ENCODE results near the gene RABGAP1.

The RABGAP1 gene

DNA sequence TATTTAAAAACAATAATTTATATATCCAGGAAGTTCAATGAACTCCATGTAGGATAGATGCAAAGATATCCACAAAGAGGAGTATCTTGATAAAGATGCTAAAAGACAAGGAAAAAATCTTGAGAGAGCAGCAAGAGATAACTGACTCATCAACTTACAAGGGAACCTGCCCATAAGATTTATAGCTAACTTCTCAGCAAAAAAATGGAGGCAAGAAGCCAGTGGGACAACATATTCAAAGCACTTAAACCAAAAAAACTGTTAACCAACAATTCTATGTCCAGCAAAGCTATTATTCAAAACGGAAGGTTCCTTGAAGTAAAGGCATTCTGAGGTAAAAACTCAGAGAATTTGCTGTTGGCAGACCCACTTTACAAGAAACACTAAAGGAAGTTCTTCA is 20.3 kb downstream of the RABGAP1 start:
- no peak overlapping the region for H3K27ac Mint-ChIP-seq
- no peaks in the 10 kb centered on the region for H3K4me1 Mint-ChIP-seq
- DNase-seq (no peak), ATAC-seq (no peak)
- no peak overlapping the region for H3K4me3 Mint-ChIP-seq
- peaks cover 34% of the 10 kb centered on the region for H3K36me3 Mint-ChIP-seq (ENCODE audit: low read depth)
- H3K9me3 Mint-ChIP-seq = no peaks in the 10 kb centered on the region
- no peaks in the 10 kb centered on the region for H3K27me3 Mint-ChIP-seq

DNA sequence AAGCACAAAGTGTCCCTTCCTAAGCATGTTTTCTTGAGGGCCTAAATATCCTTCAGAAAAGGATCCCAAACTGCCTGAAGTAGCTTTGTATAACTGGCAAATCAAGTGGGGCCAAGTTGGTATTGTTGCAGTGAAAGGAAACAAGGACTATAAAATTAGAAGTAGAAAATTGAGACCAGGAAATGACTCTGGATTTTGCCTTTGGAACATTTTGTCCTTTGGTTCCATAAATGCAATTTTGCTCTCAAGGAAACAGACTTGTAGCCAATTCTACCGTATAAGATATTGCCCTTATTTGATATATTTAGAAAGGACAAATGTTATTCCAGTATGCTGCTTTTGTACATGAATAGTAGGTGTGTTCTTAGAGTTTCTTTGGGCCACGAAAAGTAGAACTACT is 34.4 kb downstream of the RABGAP1 start:
- ATAC-seq = no peak
- Mint-ChIP-seq H3K4me1 (no peaks in the 10 kb centered on the region), H3K4me3 (no peak overlapping the region), H3K9me3 (no peaks in the 10 kb centered on the region), H3K36me3 (ENCODE audit: low read depth) (peaks cover 15% of the 10 kb centered on the region), H3K27ac (no peak overlapping the region), H3K27me3 (no peaks in the 10 kb centered on the region)
- no peak for DNase-seq

DNA sequence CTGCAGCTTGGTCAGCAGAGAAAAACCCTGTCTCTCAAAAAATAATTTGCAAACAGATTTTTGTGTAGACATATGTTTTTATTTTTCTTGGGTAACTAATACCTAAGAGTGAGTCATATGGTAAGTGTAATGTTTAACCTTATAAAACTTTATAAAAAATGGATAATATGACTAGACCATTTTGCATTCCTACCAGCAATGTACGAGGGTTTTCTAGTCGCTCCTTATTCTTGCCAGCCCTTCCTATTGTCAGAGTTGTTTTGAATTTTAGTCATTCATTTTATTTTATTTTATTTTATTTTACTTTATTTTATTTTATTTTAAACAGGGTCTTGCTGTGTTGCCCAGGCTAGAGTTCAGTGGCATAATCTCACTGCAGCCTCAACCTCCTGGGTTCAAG is 37.8 kb downstream of the RABGAP1 start:
- Mint-ChIP-seq H3K9me3 (no peaks in the 10 kb centered on the region), H3K4me3 (no peak overlapping the region), H3K27me3 (no peaks in the 10 kb centered on the region), H3K36me3 (ENCODE audit: low read depth) (peaks cover 7% of the 10 kb centered on the region), H3K4me1 (no peaks in the 10 kb centered on the region), H3K27ac (no peak overlapping the region)
- no peak for DNase-seq
- ATAC-seq = no peak

DNA sequence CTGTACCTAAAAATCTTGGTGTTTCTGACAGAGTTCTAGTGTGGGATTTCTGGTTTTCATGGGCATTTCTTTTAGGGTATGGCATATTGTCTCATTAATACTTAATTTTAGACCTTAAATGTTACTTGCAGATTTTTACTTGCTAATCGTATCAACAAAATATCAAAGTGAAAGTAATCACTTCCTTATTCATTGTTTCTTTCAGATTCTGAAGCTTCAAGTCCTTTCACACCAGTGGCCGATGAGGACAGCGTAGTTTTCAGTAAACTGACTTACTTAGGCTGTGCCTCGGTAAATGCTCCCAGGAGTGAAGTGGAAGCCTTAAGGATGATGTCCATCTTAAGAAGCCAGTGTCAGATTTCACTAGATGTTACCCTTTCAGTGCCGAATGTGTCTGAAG is 45.2 kb downstream of the RABGAP1 start:
- Mint-ChIP-seq H3K36me3 (ENCODE audit: low read depth) (peaks cover 4% of the 10 kb centered on the region), H3K9me3 (no peaks in the 10 kb centered on the region), H3K4me3 (no peak overlapping the region), H3K4me1 (no peaks in the 10 kb centered on the region), H3K27me3 (no peaks in the 10 kb centered on the region), H3K27ac (no peak overlapping the region)
- ATAC-seq (no peak), DNase-seq (no peak)

DNA sequence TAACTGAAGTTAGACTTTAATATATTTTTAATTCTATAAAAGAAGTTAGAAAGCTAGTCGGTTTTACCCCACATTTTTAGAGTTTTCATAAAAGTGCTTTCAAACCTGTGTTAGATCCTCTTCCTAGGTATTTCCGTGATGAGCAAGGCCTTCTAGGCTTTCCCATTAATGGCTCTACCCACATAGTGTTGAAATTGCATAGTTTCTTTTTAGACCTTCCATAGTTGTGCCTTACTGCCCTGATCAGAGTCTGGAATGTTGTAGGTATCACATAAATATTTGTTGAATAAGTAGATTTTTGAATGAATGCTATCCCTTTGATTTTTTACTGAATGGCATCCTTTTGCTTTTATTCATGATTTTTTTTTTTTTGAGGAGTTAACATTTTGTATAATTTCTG is 47.3 kb downstream of the RABGAP1 start:
- ATAC-seq = no peak
- Mint-ChIP-seq H3K27ac (no peak overlapping the region), H3K27me3 (no peaks in the 10 kb centered on the region), H3K4me3 (no peak overlapping the region), H3K9me3 (no peaks in the 10 kb centered on the region), H3K4me1 (peaks cover 3% of the 10 kb centered on the region), H3K36me3 (ENCODE audit: low read depth) (peaks cover 4% of the 10 kb centered on the region)
- no peak for DNase-seq

DNA sequence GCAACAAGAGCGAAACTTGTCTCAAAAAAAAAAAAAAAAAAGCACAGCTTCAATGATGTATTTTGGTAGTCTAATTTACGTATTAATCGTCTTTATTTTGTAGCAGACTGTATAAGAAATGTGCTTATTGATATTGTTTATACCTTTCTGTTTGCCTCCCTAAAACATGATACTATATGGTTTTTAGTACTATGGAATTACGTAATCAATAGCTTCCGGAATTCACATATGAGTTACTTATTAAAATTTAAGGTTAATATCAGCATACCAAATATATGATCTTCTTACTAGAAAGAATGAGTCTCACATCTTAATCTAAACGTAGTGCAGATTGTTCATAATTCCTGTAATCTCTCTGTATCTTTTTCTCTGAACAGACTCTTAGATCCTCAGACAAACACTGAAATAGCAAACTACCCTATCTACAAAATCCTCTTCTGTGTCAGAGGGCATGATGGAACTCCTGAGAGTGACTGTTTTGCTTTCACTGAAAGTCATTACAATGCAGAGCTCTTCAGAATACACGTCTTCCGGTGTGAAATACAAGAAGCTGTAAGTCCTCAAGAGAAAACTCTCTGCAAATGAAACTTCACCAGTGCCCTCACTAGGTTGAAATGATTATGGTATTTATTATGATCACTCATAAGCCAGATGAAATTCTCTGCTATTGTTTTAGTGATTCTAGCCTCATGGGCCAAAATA is 48.3 kb downstream of the RABGAP1 start:
- Mint-ChIP-seq H3K4me1 (peaks cover 3% of the 10 kb centered on the region), H3K27me3 (no peaks in the 10 kb centered on the region), H3K4me3 (no peak overlapping the region), H3K36me3 (ENCODE audit: low read depth) (peaks cover 4% of the 10 kb centered on the region), H3K27ac (peak overlapping the region; percentile 10), H3K9me3 (no peaks in the 10 kb centered on the region)
- DNase-seq = no peak
- ATAC-seq = peak; percentile 23

DNA sequence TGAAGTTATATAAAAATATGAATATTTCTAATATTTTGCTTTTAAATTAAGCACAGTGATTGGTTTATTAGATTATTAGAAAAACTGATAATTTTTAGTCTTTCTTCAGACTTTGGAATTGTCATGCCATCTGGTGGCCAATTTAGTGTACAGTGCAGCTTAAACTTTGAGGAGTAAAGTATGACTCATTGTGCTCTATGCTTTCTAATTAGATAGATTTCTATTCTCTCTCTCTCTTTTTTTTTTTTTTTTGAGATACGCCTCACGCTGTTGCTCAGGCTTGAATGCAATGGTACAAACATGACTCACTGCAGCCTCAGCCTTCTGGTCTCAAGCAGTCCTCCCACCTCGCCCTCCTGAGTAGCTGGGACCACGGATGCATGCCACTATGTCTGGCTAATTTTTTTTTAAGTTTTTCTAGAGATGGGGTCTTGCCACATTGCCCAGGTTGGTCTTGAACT is 50.6 kb downstream of the RABGAP1 start:
- ATAC-seq = peak; percentile 94
- Mint-ChIP-seq H3K4me1 (peaks cover 3% of the 10 kb centered on the region), H3K36me3 (ENCODE audit: low read depth) (peaks cover 4% of the 10 kb centered on the region), H3K27me3 (no peaks in the 10 kb centered on the region), H3K27ac (no peak overlapping the region), H3K4me3 (no peak overlapping the region), H3K9me3 (no peaks in the 10 kb centered on the region)
- DNase-seq = peak; percentile 8

DNA sequence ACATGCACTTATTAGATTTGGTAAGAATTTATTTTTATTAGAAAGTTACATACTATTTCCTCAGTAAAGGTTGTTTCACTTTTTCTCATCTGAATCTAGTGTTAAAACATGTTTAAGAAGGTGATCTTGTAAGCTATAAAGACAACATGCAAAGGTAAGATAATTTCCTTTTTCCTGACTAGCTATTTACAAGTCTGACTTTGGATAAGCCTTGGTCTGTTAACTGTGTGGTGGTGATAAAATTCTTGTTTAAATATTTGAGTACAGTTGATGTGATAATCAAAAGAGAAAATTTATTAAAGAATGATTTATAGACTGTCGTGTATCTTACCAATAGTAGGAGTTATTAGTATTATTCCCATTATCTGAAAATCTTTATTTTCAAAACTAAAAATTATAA is 55.8 kb downstream of the RABGAP1 start:
- DNase-seq = no peak
- Mint-ChIP-seq H3K36me3 (ENCODE audit: low read depth) (peaks cover 23% of the 10 kb centered on the region), H3K4me1 (peaks cover 4% of the 10 kb centered on the region), H3K9me3 (no peaks in the 10 kb centered on the region), H3K27me3 (no peaks in the 10 kb centered on the region), H3K4me3 (no peak overlapping the region), H3K27ac (no peak overlapping the region)
- no peak for ATAC-seq

DNA sequence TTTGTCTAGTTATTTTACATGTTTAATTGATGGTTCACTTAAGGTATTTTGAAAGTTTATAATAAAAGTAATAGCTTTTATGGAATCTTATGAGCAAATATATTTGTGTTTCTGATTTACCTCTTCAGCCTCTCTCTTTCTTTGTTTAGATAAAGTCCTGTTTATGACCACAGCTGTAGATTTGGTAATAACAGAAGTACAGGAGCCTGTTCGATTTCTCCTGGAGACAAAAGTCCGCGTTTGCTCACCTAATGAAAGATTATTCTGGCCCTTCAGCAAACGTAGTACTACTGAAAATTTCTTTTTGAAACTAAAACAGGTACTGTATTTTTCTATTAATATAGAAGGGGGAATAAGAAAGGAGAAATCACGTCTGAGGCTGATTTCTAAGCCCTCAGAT is 57.6 kb downstream of the RABGAP1 start:
- Mint-ChIP-seq H3K36me3 (ENCODE audit: low read depth) (peaks cover 27% of the 10 kb centered on the region), H3K9me3 (no peaks in the 10 kb centered on the region), H3K4me3 (no peak overlapping the region), H3K4me1 (peaks cover 3% of the 10 kb centered on the region), H3K27ac (no peak overlapping the region), H3K27me3 (no peaks in the 10 kb centered on the region)
- no peak for DNase-seq
- ATAC-seq = no peak

DNA sequence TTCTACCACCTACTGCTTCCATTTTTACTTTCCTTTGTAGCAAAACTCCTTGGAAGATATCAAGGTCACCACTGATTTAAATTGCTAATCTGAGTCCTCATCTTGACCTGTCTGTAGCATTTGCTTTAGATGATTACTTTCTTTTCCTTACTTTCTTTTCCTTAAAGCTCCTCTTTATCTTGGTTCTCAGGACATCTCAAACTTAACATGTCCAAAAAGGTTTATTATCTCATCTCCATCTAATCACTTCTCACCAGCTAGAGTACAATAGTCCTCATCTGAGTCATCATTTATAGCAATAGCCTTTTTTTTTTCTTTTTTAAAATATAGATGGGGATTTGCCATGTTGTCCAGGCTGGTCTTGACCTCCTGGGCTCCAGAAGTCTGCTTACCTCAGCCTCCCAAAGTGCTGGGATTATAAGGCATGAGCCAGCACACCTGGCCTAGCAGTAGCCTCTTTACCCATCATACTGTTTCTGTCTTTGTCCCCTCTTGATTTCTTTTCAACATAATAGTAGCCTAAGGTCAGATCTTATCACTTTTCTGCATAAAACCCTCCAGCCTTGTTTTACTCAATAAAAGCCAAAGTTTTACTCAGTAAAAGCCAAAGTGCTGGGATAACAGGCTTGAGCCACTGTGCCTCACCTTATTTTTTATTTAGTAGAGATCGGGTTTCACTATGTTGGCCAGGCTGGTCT is 59.7 kb downstream of the RABGAP1 start:
- H3K4me1 Mint-ChIP-seq = peaks cover 3% of the 10 kb centered on the region

DNA sequence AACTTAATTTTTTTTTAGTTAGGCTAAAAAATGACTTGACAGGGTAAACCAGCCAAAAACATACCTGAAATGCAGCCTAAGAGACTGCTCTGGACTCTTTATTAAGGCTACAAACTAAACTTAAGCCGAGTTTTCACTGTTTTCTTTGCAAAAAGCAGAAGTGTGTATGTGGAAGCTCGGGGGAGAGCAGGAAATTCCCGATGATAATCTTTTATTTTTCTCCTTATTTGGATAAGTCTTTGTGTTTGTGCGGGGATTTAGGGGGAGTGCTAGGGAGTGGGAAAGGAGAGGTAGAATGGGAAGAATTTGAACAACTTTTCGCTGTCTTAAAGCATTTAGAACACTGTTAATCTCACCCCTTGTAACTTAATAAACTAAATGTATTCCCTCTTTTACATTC is 61.9 kb downstream of the RABGAP1 start:
- Mint-ChIP-seq H3K4me1 (peaks cover 3% of the 10 kb centered on the region), H3K27ac (no peak overlapping the region), H3K36me3 (ENCODE audit: low read depth) (peaks cover 23% of the 10 kb centered on the region), H3K27me3 (no peaks in the 10 kb centered on the region), H3K4me3 (no peak overlapping the region), H3K9me3 (no peaks in the 10 kb centered on the region)
- ATAC-seq (no peak), DNase-seq (no peak)

More for the DNA sequence above, 59.7 kb downstream of the RABGAP1 start:
- H3K27me3 Mint-ChIP-seq = no peaks in the 10 kb centered on the region
- H3K36me3 Mint-ChIP-seq (ENCODE audit: low read depth) = peaks cover 28% of the 10 kb centered on the region
- DNase-seq (no peak), ATAC-seq (no peak)
- no peaks in the 10 kb centered on the region for H3K9me3 Mint-ChIP-seq
- no peak overlapping the region for H3K4me3 Mint-ChIP-seq
- H3K27ac Mint-ChIP-seq = no peak overlapping the region

DNA sequence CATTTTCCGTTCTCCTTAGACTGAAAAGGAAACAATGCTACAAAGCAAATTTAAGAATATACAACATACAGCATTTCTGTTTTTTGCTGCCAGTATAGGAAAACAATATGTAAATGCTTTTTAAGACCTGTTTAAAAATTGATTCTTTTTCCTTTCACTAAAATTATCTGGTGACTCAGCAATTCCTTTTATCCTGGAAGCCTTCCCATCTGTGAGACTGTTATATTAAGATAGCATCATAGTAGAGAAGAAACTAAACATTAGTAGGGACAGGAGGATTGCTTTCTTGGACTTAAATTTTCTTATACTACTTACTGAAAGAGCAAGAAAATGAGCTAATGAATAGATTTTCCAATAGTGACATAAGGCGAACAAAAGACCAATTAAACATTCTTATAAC is 62.6 kb downstream of the RABGAP1 start:
- Mint-ChIP-seq H3K9me3 (no peaks in the 10 kb centered on the region), H3K4me1 (peaks cover 3% of the 10 kb centered on the region), H3K36me3 (ENCODE audit: low read depth) (peaks cover 21% of the 10 kb centered on the region), H3K4me3 (no peak overlapping the region), H3K27me3 (no peaks in the 10 kb centered on the region), H3K27ac (no peak overlapping the region)
- ATAC-seq (no peak), DNase-seq (no peak)

DNA sequence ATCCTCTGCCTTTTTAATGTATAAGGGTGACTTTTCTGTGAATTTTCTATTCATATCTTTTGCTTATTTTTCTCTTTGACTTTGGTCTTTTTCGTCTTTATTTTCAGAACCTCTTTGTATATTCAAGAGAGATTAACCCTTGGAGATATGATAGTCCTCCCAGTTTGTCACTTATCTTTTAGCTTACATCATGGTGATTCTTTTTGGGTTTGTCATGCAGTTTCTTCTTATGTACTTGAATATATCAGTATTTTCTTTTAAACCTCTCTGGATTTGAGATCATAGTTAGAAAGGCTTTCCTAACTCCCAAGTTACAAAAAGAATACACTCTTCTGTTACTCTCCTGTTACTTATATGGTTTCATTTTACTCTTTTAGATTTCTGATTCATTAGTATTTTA is 65.1 kb downstream of the RABGAP1 start:
- DNase-seq (no peak), ATAC-seq (no peak)
- Mint-ChIP-seq H3K27ac (no peak overlapping the region), H3K9me3 (no peaks in the 10 kb centered on the region), H3K4me1 (no peaks in the 10 kb centered on the region), H3K4me3 (no peak overlapping the region), H3K27me3 (no peaks in the 10 kb centered on the region), H3K36me3 (ENCODE audit: low read depth) (peaks cover 10% of the 10 kb centered on the region)

DNA sequence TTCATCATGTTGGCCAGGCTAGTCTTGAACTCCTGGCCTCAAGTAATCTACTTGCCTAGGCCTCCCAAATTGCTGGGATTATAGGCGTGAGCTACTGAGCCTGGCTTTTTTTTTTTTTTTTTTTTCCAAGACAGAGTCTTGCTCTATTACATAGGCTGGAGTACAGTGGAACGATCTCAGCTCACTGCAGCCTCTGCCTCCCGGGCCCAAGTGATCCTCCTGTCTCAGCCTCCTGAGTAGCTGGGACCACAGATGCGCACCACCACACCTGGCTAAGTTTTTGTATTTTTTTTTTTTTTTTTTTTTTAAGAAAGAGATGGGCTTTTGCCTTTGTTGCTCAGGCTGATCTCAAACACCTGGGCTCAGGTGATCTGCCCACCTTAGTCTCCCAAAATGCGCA is 66.4 kb downstream of the RABGAP1 start:
- no peaks in the 10 kb centered on the region for H3K4me1 Mint-ChIP-seq
- no peak for DNase-seq
- H3K4me3 Mint-ChIP-seq = no peak overlapping the region
- peaks cover 16% of the 10 kb centered on the region for H3K36me3 Mint-ChIP-seq (ENCODE audit: low read depth)
- no peak for ATAC-seq
- no peak overlapping the region for H3K27ac Mint-ChIP-seq
- no peaks in the 10 kb centered on the region for H3K27me3 Mint-ChIP-seq
- no peaks in the 10 kb centered on the region for H3K9me3 Mint-ChIP-seq

DNA sequence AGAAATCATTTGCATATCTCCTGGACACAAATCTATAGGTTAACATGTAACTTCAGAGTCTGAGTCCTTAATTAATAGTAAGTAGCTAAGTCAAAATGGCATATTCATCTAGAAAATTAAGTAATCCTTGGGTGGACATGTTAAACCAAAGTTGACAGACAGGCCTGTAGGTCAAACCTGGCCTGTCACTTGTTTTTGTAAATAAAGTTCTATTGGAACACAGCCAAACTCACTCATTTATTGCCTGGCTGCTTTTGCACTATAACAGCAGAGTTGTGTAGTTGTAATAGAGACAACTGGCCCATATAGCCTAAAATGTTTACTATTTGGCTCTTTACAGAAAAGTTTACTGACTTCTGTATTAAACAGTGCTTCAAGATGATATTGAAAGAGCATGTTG is 68.1 kb downstream of the RABGAP1 start:
- no peak for ATAC-seq
- H3K4me1 Mint-ChIP-seq = no peaks in the 10 kb centered on the region
- H3K36me3 Mint-ChIP-seq (ENCODE audit: low read depth) = peaks cover 27% of the 10 kb centered on the region
- no peak for DNase-seq
- no peak overlapping the region for H3K27ac Mint-ChIP-seq
- H3K27me3 Mint-ChIP-seq = no peaks in the 10 kb centered on the region
- H3K4me3 Mint-ChIP-seq = no peak overlapping the region
- peaks cover 4% of the 10 kb centered on the region for H3K9me3 Mint-ChIP-seq

Data from activated naive CD8-positive, alpha-beta T cell treated with anti-CD3 and anti-CD28 coated beads, Interleukin-2, amount 50 U/mL, for 24 hours (primary cell).